ENCODE results near the gene KDM4C.

KDM4C gene

GRCh38 chr9:7067169-7067568 is 309.4 kb downstream of the KDM4C start:
- no peak for DNase-seq

- DNase-seq = no peak
Observed at GRCh38 chr9:7071916-7072315, 314.1 kb downstream of the KDM4C start.

- DNase-seq = no peak
Observed at GRCh38 chr9:7073706-7074105, 315.9 kb downstream of the KDM4C start.

- DNase-seq = no peak
Observed at GRCh38 chr9:7075154-7075553, 317.4 kb downstream of the KDM4C start.

GRCh38 chr9:7079051-7079450 is 321.3 kb downstream of the KDM4C start:
- no peak for DNase-seq

GRCh38 chr9:7081065-7081600 is 323.4 kb downstream of the KDM4C start:
- no peak for DNase-seq

GRCh38 chr9:7083192-7083591 is 325.4 kb downstream of the KDM4C start:
- DNase-seq = no peak

- DNase-seq = no peak
Observed at GRCh38 chr9:7085357-7085756, 327.6 kb downstream of the KDM4C start.

GRCh38 chr9:7086389-7086788 is 328.6 kb downstream of the KDM4C start:
- DNase-seq = no peak

GRCh38 chr9:7088611-7089010 is 330.8 kb downstream of the KDM4C start:
- no peak for DNase-seq

- DNase-seq = no peak
Observed at GRCh38 chr9:7089406-7090193, 331.8 kb downstream of the KDM4C start.

GRCh38 chr9:7093040-7093439 is 335.3 kb downstream of the KDM4C start:
- DNase-seq = peak; percentile 5

GRCh38 chr9:7094052-7094451 is 336.3 kb downstream of the KDM4C start:
- no peak for DNase-seq

- DNase-seq = no peak
Observed at GRCh38 chr9:7094576-7094975, 336.8 kb downstream of the KDM4C start.

- DNase-seq = no peak
Observed at GRCh38 chr9:7095058-7095457, 337.3 kb downstream of the KDM4C start.

- no peak for DNase-seq
Observed at GRCh38 chr9:7097040-7097715, 339.4 kb downstream of the KDM4C start.

- DNase-seq = no peak
Observed at GRCh38 chr9:7097785-7098752, 340.3 kb downstream of the KDM4C start.

- no peak for DNase-seq
Observed at GRCh38 chr9:7103367-7103766, 345.6 kb downstream of the KDM4C start.

- DNase-seq = no peak
Observed at GRCh38 chr9:7103771-7104170, 346.0 kb downstream of the KDM4C start.

GRCh38 chr9:7104625-7105024 is 346.9 kb downstream of the KDM4C start:
- DNase-seq = no peak

GRCh38 chr9:7105095-7105494 is 347.3 kb downstream of the KDM4C start:
- DNase-seq = no peak

GRCh38 chr9:7108936-7109335 is 351.2 kb downstream of the KDM4C start:
- no peak for DNase-seq

GRCh38 chr9:7111413-7111812 is 353.6 kb downstream of the KDM4C start:
- no peak for DNase-seq
